NCI-H510A (cell line): ENCODE results near the gene PTH1R.
A peak's percentile ranks its signal among the peaks of the same experiment; 100 is the strongest.

Experiments
- DNase-seq: peaks from one replicate; lab custom pipeline; 2025; lab: John Stamatoyannopoulos, UW

PTH1R gene

GRCh38 chr3:46930166-46930944 lies 52.8 kb downstream of the PTH1R start:
- no peak for DNase-seq

- DNase-seq: no peak
Measured at GRCh38 chr3:46930945-46931403, 53.5 kb downstream of the PTH1R start.

- peak; percentile 31 for DNase-seq
Measured at GRCh38 chr3:46931631-46932331, 54.3 kb downstream of the PTH1R start.

GRCh38 chr3:46932455-46933225 lies 55.1 kb downstream of the PTH1R start:
- no peak for DNase-seq

GRCh38 chr3:46933261-46933660 lies 55.7 kb downstream of the PTH1R start:
- DNase-seq: no peak

GRCh38 chr3:46934072-46934471 lies 56.6 kb downstream of the PTH1R start:
- no peak for DNase-seq

- DNase-seq: no peak
Measured at GRCh38 chr3:46934498-46935167, 57.1 kb downstream of the PTH1R start.

GRCh38 chr3:46935168-46935858 lies 57.8 kb downstream of the PTH1R start:
- DNase-seq: no peak

GRCh38 chr3:46935989-46936558 lies 58.6 kb downstream of the PTH1R start:
- no peak for DNase-seq

- DNase-seq: no peak
Measured at GRCh38 chr3:46936733-46937250, 59.3 kb downstream of the PTH1R start.

- DNase-seq: no peak
Measured at GRCh38 chr3:46938118-46938517, 60.6 kb downstream of the PTH1R start.

- no peak for DNase-seq
Measured at GRCh38 chr3:46939578-46940445, 62.3 kb downstream of the PTH1R start.

- no peak for DNase-seq
Measured at GRCh38 chr3:46942076-46942475, 64.6 kb downstream of the PTH1R start.

GRCh38 chr3:46942481-46943236 lies 65.1 kb downstream of the PTH1R start:
- DNase-seq: no peak

- no peak for DNase-seq
Measured at GRCh38 chr3:46943237-46944187, 66.0 kb downstream of the PTH1R start.

- no peak for DNase-seq
Measured at GRCh38 chr3:46944191-46944590, 66.7 kb downstream of the PTH1R start.

- no peak for DNase-seq
Measured at GRCh38 chr3:46946416-46946815, 68.9 kb downstream of the PTH1R start.
